HepG2 (cell line): ENCODE results near the gene HAGHL. TPM values are rescaled to one million over a fixed set of nuclear protein-coding genes. Genes with fewer than 3 reads are reported as not detected.

ENCODE experiments used
- EHMT2 ChIP-seq: fragments of 200-600 bp; sonication (generic); IDR thresholded peaks from 2 replicates; pipeline ENCODE4 v1.7.0; 2017; ENCODE audit warnings: antibody characterized with exemption, low read depth, low read length, borderline replicate concordance
- JUNB ChIP-seq: sonication (generic); formaldehyde crosslinking; IDR thresholded peaks from 2 replicates; pipeline ENCODE4 v1.8.0; 2022; ENCODE audit warnings: missing genetic modification reagents, mild to moderate bottlenecking, borderline replicate concordance
- KLF9 ChIP-seq: IDR thresholded peaks from 2 replicates; pipeline ENCODE4 v1.6.1; 2016; ENCODE audit warnings: low read depth
- MIER3 ChIP-seq: IDR thresholded peaks from 2 replicates; pipeline ENCODE4 v1.6.1; 2016; ENCODE audit warnings: missing compliant biosample characterization, borderline replicate concordance
- MXD3 ChIP-seq: IDR thresholded peaks from 2 replicates; pipeline ENCODE4 v1.6.1; 2016; ENCODE audit warnings: mild to moderate bottlenecking, missing biosample characterization, missing genetic modification reagents
- NRL ChIP-seq: sonication (generic); formaldehyde crosslinking; IDR thresholded peaks from 2 replicates; pipeline ENCODE4 v1.5.0; 2020; ENCODE audit warnings: missing genetic modification reagents, mild to moderate bottlenecking, moderate library complexity, borderline replicate concordance
- PRPF4 ChIP-seq: fragments of 200-400 bp; formaldehyde crosslinking; IDR thresholded peaks from 2 replicates; pipeline ENCODE4 v1.6.1; 2016; ENCODE audit warnings: low read length, low read depth; ENCODE audit not compliant: poor library complexity, severe bottlenecking
- RBFOX2 ChIP-seq: fragments of 200-400 bp; formaldehyde crosslinking; IDR thresholded peaks from 2 replicates; pipeline ENCODE4 v1.6.1; 2017; ENCODE audit warnings: low read depth, mild to moderate bottlenecking, low read length
- TRIM24 ChIP-seq: sonication (generic); formaldehyde crosslinking; IDR thresholded peaks from 2 replicates; pipeline ENCODE4 v1.8.0; 2022; ENCODE audit warnings: mild to moderate bottlenecking, missing genetic modification reagents
- ZBTB44 ChIP-seq: sonication (generic); formaldehyde crosslinking; IDR thresholded peaks from 2 replicates; pipeline ENCODE4 v1.4.0; 2020; ENCODE audit warnings: missing genetic modification reagents
- ZFAT ChIP-seq: sonication (generic); formaldehyde crosslinking; conservative IDR thresholded peaks from 2 replicates; pipeline ENCODE4 v1.8.1; 2023; ENCODE audit warnings: missing genetic modification reagents, inconsistent platforms
- ZNF276 ChIP-seq: sonication (generic); formaldehyde crosslinking; IDR thresholded peaks from 2 replicates; pipeline ENCODE4 v1.4.0; 2020; ENCODE audit warnings: mild to moderate bottlenecking, low read depth, missing genetic modification reagents
- ZNF414 ChIP-seq: sonication (generic); formaldehyde crosslinking; IDR thresholded peaks from 2 replicates; pipeline ENCODE4 v1.5.0; 2020; ENCODE audit warnings: missing genetic modification reagents
- ZNF703 ChIP-seq: sonication (generic); formaldehyde crosslinking; IDR thresholded peaks from 2 replicates; pipeline ENCODE4 v1.5.1; 2020; ENCODE audit warnings: missing genetic modification reagents, mild to moderate bottlenecking, moderate library complexity, borderline replicate concordance
- polyA plus RNA-seq, 8 experiments: library from polyadenylated mRNA; depleted of rRNA in 3 of 8; stranded (reverse) in 7 of 8; unstranded in 1 of 8; fragments of >200 nt; fragmentation: Illumina TruSeq in 4 of 8; extraction: Trizol in 4 of 8; gene quantifications; 2 replicates each; pipeline versions ENCODE4 v1.2.1 to v1.2.3, GENCODE V29; 2011 to 2016; ENCODE audit warnings: low read depth in 4 of 8, missing spikeins in 1 of 8, mixed read lengths in 1 of 8; ENCODE audit not compliant: insufficient read depth in 1 of 8
- total RNA-seq, 5 experiments: library from RNA; depleted of rRNA; stranded (reverse); fragments of >200 nt; fragmentation: Illumina TruSeq; extraction: Trizol; gene quantifications; 2 replicates each; pipeline ENCODE4 v1.2.3, GENCODE V29; 2016; ENCODE audit warnings: low read depth in 1 of 5
- TF ChIP-seq, protein P1 (sequence below): sonication (generic); formaldehyde crosslinking; IDR thresholded peaks from 2 replicates; pipeline ENCODE4 v1.4.0; 2020; ENCODE audit warnings: missing genetic modification reagents, borderline replicate concordance
- TF ChIP-seq, protein P2 (sequence below): sonication (generic); formaldehyde crosslinking; conservative IDR thresholded peaks from 2 replicates; pipeline ENCODE4 v1.8.0; 2022; ENCODE audit warnings: mild to moderate bottlenecking, moderate library complexity, missing genetic modification reagents

The HAGHL gene
- total and polyA plus RNA-seq, 2 of the 13 experiments (the other 11 are each of a cell fraction or from before 2014, with no cell fraction given) = 3.4 to 8.4 TPM

DNA sequence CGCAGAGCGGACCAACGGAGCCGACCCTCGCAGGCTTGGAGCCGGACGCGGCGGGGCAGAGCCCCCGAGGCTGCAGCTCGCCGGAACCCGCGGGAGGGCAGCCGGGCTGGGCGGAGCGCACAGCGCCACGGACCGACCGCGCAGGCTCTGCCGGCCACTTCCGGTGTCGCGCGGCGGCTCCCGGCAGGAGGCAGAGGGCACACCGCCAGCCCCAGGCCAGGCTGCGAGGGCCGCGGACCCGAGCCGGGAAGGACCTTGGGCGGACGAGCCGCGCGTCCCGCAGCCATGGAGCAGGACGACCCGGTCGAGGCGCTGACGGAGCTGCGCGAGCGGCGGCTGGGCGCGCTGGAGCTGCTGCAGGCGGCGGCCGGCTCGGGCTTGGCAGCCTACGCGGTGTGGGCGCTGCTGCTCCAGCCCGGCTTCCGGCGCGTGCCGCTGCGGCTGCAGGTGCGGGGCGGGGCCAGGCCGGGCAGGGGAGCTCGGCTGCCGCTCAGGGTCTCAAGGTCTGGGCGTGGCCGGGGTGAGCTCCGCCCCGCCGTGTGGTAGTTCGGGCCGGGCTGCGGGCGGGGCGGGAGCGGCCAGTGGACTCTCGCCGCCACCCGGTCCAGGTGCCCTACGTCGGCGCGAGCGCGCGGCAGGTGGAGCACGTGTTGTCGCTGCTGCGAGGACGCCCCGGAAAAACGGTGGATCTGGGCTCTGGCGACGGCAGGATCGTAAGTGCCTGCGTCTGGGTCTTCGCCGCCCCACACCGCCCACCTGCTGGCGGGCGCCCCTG, 5.7 kb upstream of the HAGHL start, which contains the start of gene ANTKMT (continued):
- peak; percentile 65 for TF ChIP-seq MXD3 (CRISPR knock-in tag)
- TF ChIP-seq, protein P1, sequence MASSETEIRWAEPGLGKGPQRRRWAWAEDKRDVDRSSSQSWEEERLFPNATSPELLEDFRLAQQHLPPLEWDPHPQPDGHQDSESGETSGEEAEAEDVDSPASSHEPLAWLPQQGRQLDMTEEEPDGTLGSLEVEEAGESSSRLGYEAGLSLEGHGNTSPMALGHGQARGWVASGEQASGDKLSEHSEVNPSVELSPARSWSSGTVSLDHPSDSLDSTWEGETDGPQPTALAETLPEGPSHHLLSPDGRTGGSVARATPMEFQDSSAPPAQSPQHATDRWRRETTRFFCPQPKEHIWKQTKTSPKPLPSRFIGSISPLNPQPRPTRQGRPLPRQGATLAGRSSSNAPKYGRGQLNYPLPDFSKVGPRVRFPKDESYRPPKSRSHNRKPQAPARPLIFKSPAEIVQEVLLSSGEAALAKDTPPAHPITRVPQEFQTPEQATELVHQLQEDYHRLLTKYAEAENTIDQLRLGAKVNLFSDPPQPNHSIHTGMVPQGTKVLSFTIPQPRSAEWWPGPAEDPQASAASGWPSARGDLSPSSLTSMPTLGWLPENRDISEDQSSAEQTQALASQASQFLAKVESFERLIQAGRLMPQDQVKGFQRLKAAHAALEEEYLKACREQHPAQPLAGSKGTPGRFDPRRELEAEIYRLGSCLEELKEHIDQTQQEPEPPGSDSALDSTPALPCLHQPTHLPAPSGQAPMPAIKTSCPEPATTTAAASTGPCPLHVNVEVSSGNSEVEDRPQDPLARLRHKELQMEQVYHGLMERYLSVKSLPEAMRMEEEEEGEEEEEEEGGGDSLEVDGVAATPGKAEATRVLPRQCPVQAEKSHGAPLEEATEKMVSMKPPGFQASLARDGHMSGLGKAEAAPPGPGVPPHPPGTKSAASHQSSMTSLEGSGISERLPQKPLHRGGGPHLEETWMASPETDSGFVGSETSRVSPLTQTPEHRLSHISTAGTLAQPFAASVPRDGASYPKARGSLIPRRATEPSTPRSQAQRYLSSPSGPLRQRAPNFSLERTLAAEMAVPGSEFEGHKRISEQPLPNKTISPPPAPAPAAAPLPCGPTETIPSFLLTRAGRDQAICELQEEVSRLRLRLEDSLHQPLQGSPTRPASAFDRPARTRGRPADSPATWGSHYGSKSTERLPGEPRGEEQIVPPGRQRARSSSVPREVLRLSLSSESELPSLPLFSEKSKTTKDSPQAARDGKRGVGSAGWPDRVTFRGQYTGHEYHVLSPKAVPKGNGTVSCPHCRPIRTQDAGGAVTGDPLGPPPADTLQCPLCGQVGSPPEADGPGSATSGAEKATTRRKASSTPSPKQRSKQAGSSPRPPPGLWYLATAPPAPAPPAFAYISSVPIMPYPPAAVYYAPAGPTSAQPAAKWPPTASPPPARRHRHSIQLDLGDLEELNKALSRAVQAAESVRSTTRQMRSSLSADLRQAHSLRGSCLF (CRISPR knock-in tag) = no peak
- no peak; the same call in 1 of the 2 replicates for TF ChIP-seq ZNF703
- TF ChIP-seq KLF9 = 0 out of 2 replicates have a peak, but pooled peaks have one; percentile 11
- no peak for TF ChIP-seq MIER3 (CRISPR knock-in tag)
- TF ChIP-seq ZNF414 (CRISPR knock-in tag) = no peak
- no peak for TF ChIP-seq EHMT2
- TF ChIP-seq ZFAT (CRISPR knock-in tag) = no peak; the same call in 1 of the 2 replicates
- TF ChIP-seq NRL (CRISPR knock-in tag) = peak; percentile 74; the same call in 1 of the 2 replicates
- peak; percentile 77; the same call in 1 of the 2 replicates for TF ChIP-seq ZNF276 (CRISPR knock-in tag)
- no peak for TF ChIP-seq TRIM24 (CRISPR knock-in tag)
- peak; percentile 96 for TF ChIP-seq RBFOX2
- no peak for TF ChIP-seq PRPF4
- 0 out of 2 replicates have a peak, but pooled peaks have one; percentile 49 for TF ChIP-seq JUNB
- TF ChIP-seq, protein P2, sequence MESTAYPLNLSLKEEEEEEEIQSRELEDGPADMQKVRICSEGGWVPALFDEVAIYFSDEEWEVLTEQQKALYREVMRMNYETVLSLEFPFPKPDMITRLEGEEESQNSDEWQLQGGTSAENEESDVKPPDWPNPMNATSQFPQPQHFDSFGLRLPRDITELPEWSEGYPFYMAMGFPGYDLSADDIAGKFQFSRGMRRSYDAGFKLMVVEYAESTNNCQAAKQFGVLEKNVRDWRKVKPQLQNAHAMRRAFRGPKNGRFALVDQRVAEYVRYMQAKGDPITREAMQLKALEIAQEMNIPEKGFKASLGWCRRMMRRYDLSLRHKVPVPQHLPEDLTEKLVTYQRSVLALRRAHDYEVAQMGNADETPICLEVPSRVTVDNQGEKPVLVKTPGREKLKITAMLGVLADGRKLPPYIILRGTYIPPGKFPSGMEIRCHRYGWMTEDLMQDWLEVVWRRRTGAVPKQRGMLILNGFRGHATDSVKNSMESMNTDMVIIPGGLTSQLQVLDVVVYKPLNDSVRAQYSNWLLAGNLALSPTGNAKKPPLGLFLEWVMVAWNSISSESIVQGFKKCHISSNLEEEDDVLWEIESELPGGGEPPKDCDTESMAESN (CRISPR knock-in tag) = peak; percentile 57; the same call in 1 of the 2 replicates
- TF ChIP-seq ZBTB44 = no peak
